ENCODE results near the gene FAM50A. TPM values are rescaled to one million over a fixed set of nuclear protein-coding genes. Genes with fewer than 3 reads are reported as not detected.

FAM50A gene
- total RNA-seq, 1 experiment from 2014 or later: 82.1 TPM

DNA sequence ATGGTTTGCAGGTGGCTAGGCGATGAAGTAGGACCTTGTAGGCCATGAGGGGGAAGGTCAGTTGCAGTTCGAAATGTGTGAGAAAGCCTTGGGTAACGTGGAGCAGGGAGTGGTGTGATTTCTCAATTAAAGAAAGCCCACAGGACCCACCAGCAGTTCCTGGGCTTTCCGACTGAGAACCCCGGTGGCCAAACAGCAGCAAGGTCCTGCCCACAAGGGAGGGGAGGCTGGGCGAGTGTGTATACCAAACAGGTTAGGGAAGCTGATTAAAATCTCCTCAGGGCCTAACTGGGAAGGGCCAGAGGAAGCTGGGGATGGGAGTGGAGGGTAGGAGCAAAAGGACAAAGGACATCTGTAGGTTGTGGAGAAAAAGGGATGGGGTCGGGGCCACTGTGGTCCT is 13.0 kb upstream of the FAM50A start:
- DNase-seq: peak in 1 of 2 experiments; percentile 27
- Histone ChIP-seq H3K36me3 (ENCODE audit: low read depth) (no peaks in the 10 kb centered on the region), H3F3A (ENCODE audit: insufficient read depth, low read depth) (no peaks in the 10 kb centered on the region; the same call in 1 of the 2 replicates), H3K27me3 (ENCODE audit: insufficient read depth, low read depth) (no peaks in the 10 kb centered on the region), H3K4me1 (replicated peaks; ENCODE audit: insufficient read depth) (peaks cover 6% of the 10 kb centered on the region), H3K4me3 (no peak overlapping the region), H3K79me2 (ENCODE audit: low read depth) (peaks cover 19% of the 10 kb centered on the region), H2AFZ (no peak overlapping the region), H3K4me2 (peak overlapping the region; percentile 2; the same call in 1 of the 2 replicates), H4K20me1 (ENCODE audit: insufficient read depth) (no peaks in the 10 kb centered on the region), H3K9me3 (ENCODE audit: insufficient read depth, low read depth) (no peaks in the 10 kb centered on the region), H3K9me2 (ENCODE audit: insufficient read depth) (no peaks in the 10 kb centered on the region), H3K27ac (no peak overlapping the region)
- POLR2A ChIA-PET (ENCODE audit: unreplicated experiment): interaction anchor here (0.6 kb wide), 1 partner anchor 293 kb away, joined by 3 read pairs; no protein-coding TSS in a partner anchor
- TF ChIP-seq, protein P1, sequence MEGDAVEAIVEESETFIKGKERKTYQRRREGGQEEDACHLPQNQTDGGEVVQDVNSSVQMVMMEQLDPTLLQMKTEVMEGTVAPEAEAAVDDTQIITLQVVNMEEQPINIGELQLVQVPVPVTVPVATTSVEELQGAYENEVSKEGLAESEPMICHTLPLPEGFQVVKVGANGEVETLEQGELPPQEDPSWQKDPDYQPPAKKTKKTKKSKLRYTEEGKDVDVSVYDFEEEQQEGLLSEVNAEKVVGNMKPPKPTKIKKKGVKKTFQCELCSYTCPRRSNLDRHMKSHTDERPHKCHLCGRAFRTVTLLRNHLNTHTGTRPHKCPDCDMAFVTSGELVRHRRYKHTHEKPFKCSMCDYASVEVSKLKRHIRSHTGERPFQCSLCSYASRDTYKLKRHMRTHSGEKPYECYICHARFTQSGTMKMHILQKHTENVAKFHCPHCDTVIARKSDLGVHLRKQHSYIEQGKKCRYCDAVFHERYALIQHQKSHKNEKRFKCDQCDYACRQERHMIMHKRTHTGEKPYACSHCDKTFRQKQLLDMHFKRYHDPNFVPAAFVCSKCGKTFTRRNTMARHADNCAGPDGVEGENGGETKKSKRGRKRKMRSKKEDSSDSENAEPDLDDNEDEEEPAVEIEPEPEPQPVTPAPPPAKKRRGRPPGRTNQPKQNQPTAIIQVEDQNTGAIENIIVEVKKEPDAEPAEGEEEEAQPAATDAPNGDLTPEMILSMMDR (conservative IDR thresholded peaks at IDR 0.05): no peak
- BruUV-seq (replicated peaks): no TSS peak
- CTCF ChIA-PET: no interaction called here
- intact Hi-C loops (cut with micrococcal nuclease; ENCODE audit: unreplicated experiment): no loop called here

DNA sequence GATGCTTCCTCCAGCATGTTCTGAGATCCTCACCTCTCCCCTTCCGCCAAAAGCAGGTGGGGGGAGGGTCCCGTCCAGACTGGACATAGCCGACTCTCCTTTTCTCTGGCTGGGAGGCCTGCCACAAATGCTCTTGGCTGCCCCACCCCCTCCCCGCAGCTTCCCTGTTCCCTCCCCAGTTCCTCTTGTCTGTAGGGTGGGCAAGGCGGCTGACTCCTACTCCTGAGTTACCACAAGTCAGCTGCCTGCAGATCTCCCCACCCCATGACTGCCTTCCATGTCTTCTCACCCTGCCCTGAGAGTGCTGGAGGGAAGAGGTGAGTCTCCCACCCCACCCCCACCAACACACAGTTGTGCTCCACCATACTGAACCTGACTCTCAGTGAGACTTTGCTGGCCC is 12.6 kb upstream of the FAM50A start:
- H3K4me2 ChIP-seq: no peak overlapping the region
- peaks cover 6% of the 10 kb centered on the region for H3K4me1 ChIP-seq (replicated peaks; ENCODE audit: insufficient read depth)
- no TSS peak for BruUV-seq (replicated peaks)
- no peak overlapping the region for H3K27ac ChIP-seq
- DNase-seq: no peak
- no peaks in the 10 kb centered on the region; the same call in 1 of the 2 replicates for H3F3A ChIP-seq (ENCODE audit: insufficient read depth, low read depth)
- peaks cover 19% of the 10 kb centered on the region for H3K79me2 ChIP-seq (ENCODE audit: low read depth)
- CTCF ChIA-PET: no interaction called here
- POLR2A ChIA-PET (ENCODE audit: unreplicated experiment): interaction anchor here (0.6 kb wide), 1 partner anchor 294 kb away, joined by 3 read pairs; no protein-coding TSS in a partner anchor
- H3K27me3 ChIP-seq (ENCODE audit: insufficient read depth, low read depth): no peaks in the 10 kb centered on the region
- no peak for TF ChIP-seq EZH2 (IDR thresholded peaks at IDR 0.05; ENCODE audit: low read depth)
- TF ChIP-seq, protein P1 (conservative IDR thresholded peaks at IDR 0.05): no peak
- no peaks in the 10 kb centered on the region for H3K9me2 ChIP-seq (ENCODE audit: insufficient read depth)
- intact Hi-C loops (cut with micrococcal nuclease; ENCODE audit: unreplicated experiment): no loop called here
- H4K20me1 ChIP-seq (ENCODE audit: insufficient read depth): no peaks in the 10 kb centered on the region
- H2AFZ ChIP-seq: no peak overlapping the region
- H3K36me3 ChIP-seq (ENCODE audit: low read depth): no peaks in the 10 kb centered on the region
- no peak overlapping the region for H3K4me3 ChIP-seq
- no peaks in the 10 kb centered on the region for H3K9me3 ChIP-seq (ENCODE audit: insufficient read depth, low read depth)

DNA sequence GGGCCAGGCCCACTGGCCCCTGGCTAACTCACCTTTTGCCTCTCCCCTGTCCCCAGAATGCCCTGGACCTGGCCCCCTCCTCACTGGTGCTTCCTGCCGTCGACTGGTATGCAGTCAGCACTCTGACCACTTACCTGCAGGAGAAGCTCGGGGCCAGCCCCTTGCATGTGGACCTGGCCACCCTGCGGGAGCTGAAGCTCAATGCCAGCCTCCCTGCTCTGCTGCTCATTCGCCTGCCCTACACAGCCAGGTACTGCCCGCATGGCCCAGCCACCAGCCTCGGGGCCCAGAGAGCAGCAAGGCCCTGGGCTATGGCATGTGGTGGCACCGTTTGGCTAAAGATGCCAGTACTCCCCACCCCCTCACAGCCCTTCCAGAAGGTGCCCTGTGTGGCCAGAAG is 11.7 kb upstream of the FAM50A start:
- Histone ChIP-seq H3K36me3 (ENCODE audit: low read depth) (no peaks in the 10 kb centered on the region), H3K27me3 (ENCODE audit: insufficient read depth, low read depth) (no peaks in the 10 kb centered on the region), H3K9me3 (ENCODE audit: insufficient read depth, low read depth) (no peaks in the 10 kb centered on the region), H3K4me2 (no peak overlapping the region), H3F3A (ENCODE audit: insufficient read depth, low read depth) (no peaks in the 10 kb centered on the region; the same call in 1 of the 2 replicates), H4K20me1 (ENCODE audit: insufficient read depth) (no peaks in the 10 kb centered on the region), H2AFZ (no peak overlapping the region), H3K79me2 (ENCODE audit: low read depth) (peaks cover 19% of the 10 kb centered on the region), H3K4me3 (no peak overlapping the region), H3K27ac (no peak overlapping the region), H3K4me1 (replicated peaks; ENCODE audit: insufficient read depth) (peaks cover 6% of the 10 kb centered on the region), H3K9me2 (ENCODE audit: insufficient read depth) (no peaks in the 10 kb centered on the region)
- CTCF ChIA-PET: no interaction called here
- no peak for DNase-seq
- no TSS peak for BruUV-seq (replicated peaks)
- intact Hi-C loops (cut with micrococcal nuclease; ENCODE audit: unreplicated experiment): no loop called here
- TF ChIP-seq, protein P1 (conservative IDR thresholded peaks at IDR 0.05): no peak
- TF ChIP-seq EZH2 (IDR thresholded peaks at IDR 0.05; ENCODE audit: low read depth): no peak
- POLR2A ChIA-PET (ENCODE audit: unreplicated experiment): no interaction called here
